ENCODE results near the gene STXBP3. TPM values are rescaled to one million over a fixed set of nuclear protein-coding genes. Genes with fewer than 3 reads are reported as not detected.

Gene STXBP3
- total and polyA plus RNA-seq, 2 of the 13 experiments (the other 11 are each of a cell fraction or from before 2014, with no cell fraction given) = 13.0 to 20.8 TPM

DNA sequence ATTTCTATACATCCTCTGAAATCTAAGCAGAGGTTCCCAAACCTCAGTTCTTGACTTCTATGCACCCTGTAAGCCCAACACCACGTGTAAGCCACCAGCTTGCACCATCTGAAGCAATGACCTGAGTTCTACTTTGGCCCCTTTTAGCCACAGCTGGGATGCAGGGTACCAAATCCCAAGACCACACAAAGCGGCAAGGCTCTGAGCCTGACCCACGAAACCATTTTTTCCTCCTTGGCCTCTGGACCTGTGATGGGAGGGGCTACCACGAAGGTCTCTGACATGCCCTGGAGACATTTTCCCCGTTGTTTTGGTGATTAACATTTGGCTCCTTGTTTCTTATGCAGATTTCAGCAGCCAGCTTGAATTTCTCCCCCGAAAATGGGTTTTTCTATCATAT lies 38.8 kb downstream of the STXBP3 start:
- intact Hi-C loops (cut with micrococcal nuclease; ENCODE audit: unreplicated experiment) (no loop called here), in situ Hi-C loops (cut with HindIII; ENCODE audit: extremely low pct_ligation_motif_present, low pct_unique_long_range_greater_than_20kb) (no loop called here)
- H3K27me3 ChIP-seq (ENCODE audit: control insufficient read depth in 1 of 2, insufficient read depth in 2 of 2, low read length in 2 of 2) = no peaks in the 10 kb centered on the region
- no peaks in the 10 kb centered on the region for H3K79me2 ChIP-seq (ENCODE audit: insufficient read depth, low read length)
- H3K4me2 ChIP-seq (ENCODE audit: low read depth, low read length) = no peak overlapping the region
- WGBS (ENCODE audit: low lambda C conversion rate) = 92% methylated on average over 5 of the region's 6 CpGs
- no peak for ATAC-seq
- H3K9ac ChIP-seq (ENCODE audit: insufficient read depth, low read depth, low read length) = no peak overlapping the region
- H2AFZ ChIP-seq (ENCODE audit: low read length) = no peak overlapping the region
- no peak overlapping the region for H3K4me3 ChIP-seq (replicated peaks in 1 of 3; ENCODE audit: insufficient read depth in 1 of 3, low read depth in 2 of 3, low read length in 3 of 3)
- POLR2A ChIA-PET = no interaction called here
- CTCF ChIA-PET (ENCODE audit: low intra/inter-chr PET ratio, low total read pairs) = no interaction called here
- DNase-seq (ENCODE audit: low spot score) = no peak
- FAIRE-seq = no peak
- no peaks in the 10 kb centered on the region for H4K20me1 ChIP-seq (ENCODE audit: insufficient read depth, low read length)
- TF ChIP-seq ZFP36 (IDR thresholded peaks at IDR 0.05; ENCODE audit: borderline replicate concordance, low read depth, low read length, partially characterized antibody) = peak; percentile 64
- no peak for TF ChIP-seq SPEN (CRISPR knock-in tag; IDR thresholded peaks at IDR 0.05; ENCODE audit: low read depth)
- H3K27ac ChIP-seq (ENCODE audit: extremely low read length, insufficient read depth, low read length) = no peak overlapping the region
- H3K36me3 ChIP-seq (replicated peaks in 1 of 2; ENCODE audit: control insufficient read depth in 1 of 2, insufficient read depth in 2 of 2, low read length in 2 of 2) = peaks cover 2 to 17% of the 10 kb centered on the region in 2 experiments
- H3K9me3 ChIP-seq (ENCODE audit: low read length) = peaks cover 20% of the 10 kb centered on the region
- no TSS peak for BruUV-seq (replicated peaks)
- H3K4me1 ChIP-seq (ENCODE audit: insufficient read depth, low read length) = no peaks in the 10 kb centered on the region

- DNase-seq (ENCODE audit: low spot score) = no peak
- in situ Hi-C loops (cut with HindIII; ENCODE audit: extremely low pct_ligation_motif_present, low pct_unique_long_range_greater_than_20kb) = no loop called here
- 100% methylated on average over 2 of the region's 2 CpGs for WGBS (ENCODE audit: low lambda C conversion rate)
These were observed 39.4 kb downstream of the STXBP3 start for GRCh38 chr1:108785880-108786279.

More at GRCh38 chr1:108785880-108786279, 39.4 kb downstream of the STXBP3 start:
- peaks cover 20% of the 10 kb centered on the region for H3K9me3 ChIP-seq (ENCODE audit: low read length)
- H3K27me3 ChIP-seq (ENCODE audit: control insufficient read depth in 1 of 2, insufficient read depth in 2 of 2, low read length in 2 of 2) = no peaks in the 10 kb centered on the region
- no peak overlapping the region for H3K27ac ChIP-seq (ENCODE audit: extremely low read length, insufficient read depth, low read length)
- no TSS peak for BruUV-seq (replicated peaks)
- H3K4me1 ChIP-seq (ENCODE audit: insufficient read depth, low read length) = no peaks in the 10 kb centered on the region
- H3K79me2 ChIP-seq (ENCODE audit: insufficient read depth, low read length) = no peaks in the 10 kb centered on the region
- no peak for FAIRE-seq
- H3K4me2 ChIP-seq (ENCODE audit: low read depth, low read length) = no peak overlapping the region
- no peak overlapping the region for H3K4me3 ChIP-seq (replicated peaks in 1 of 3; ENCODE audit: insufficient read depth in 1 of 3, low read depth in 2 of 3, low read length in 3 of 3)
- H2AFZ ChIP-seq (ENCODE audit: low read length) = no peak overlapping the region
- intact Hi-C loops (cut with micrococcal nuclease; ENCODE audit: unreplicated experiment) = no loop called here
- ChIA-PET POLR2A (no interaction called here), CTCF (ENCODE audit: low intra/inter-chr PET ratio, low total read pairs) (no interaction called here)
- no peak for ATAC-seq
- no peak overlapping the region for H3K9ac ChIP-seq (ENCODE audit: insufficient read depth, low read depth, low read length)
- TF ChIP-seq ZBTB21 (CRISPR knock-in tag; IDR thresholded peaks at IDR 0.05) (no peak), ZNF530 (CRISPR knock-in tag; IDR thresholded peaks at IDR 0.05; ENCODE audit: low read depth) (no peak), ZNF230 (CRISPR knock-in tag; IDR thresholded peaks at IDR 0.05) (no peak), GRHL1 (CRISPR knock-in tag; conservative IDR thresholded peaks at IDR 0.05) (no peak), KDM4B (CRISPR knock-in tag; IDR thresholded peaks at IDR 0.05) (no peak), ZNF543 (CRISPR knock-in tag; IDR thresholded peaks at IDR 0.05) (no peak), ZNF781 (CRISPR knock-in tag; IDR thresholded peaks at IDR 0.05; ENCODE audit: borderline replicate concordance, not compliant biosample characterization) (no peak), DNMT3B (CRISPR knock-in tag; conservative IDR thresholded peaks at IDR 0.05) (no peak), ADNP (CRISPR knock-in tag; IDR thresholded peaks at IDR 0.05) (no peak), KLF12 (CRISPR knock-in tag; IDR thresholded peaks at IDR 0.05; ENCODE audit: borderline replicate concordance) (no peak)
- TF ChIP-seq, protein P1, sequence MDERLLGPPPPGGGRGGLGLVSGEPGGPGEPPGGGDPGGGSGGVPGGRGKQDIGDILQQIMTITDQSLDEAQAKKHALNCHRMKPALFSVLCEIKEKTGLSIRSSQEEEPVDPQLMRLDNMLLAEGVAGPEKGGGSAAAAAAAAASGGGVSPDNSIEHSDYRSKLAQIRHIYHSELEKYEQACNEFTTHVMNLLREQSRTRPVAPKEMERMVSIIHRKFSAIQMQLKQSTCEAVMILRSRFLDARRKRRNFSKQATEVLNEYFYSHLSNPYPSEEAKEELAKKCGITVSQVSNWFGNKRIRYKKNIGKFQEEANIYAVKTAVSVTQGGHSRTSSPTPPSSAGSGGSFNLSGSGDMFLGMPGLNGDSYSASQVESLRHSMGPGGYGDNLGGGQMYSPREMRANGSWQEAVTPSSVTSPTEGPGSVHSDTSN (CRISPR knock-in tag; IDR thresholded peaks at IDR 0.05) = no peak
- peaks cover 2 to 17% of the 10 kb centered on the region in 2 experiments for H3K36me3 ChIP-seq (replicated peaks in 1 of 2; ENCODE audit: control insufficient read depth in 1 of 2, insufficient read depth in 2 of 2, low read length in 2 of 2)
- no peaks in the 10 kb centered on the region for H4K20me1 ChIP-seq (ENCODE audit: insufficient read depth, low read length)
